Astrocyte (in vitro differentiated cells and primary cell): ENCODE measurements around the gene ADRB1. TPM values are rescaled to one million over a fixed set of nuclear protein-coding genes. Genes with fewer than 3 reads are reported as not detected.

Source experiments
- DNase-seq: peaks from one replicate; pipeline ENCODE4 v3.0.0-alpha.2; 2010; ENCODE audit warnings: low read depth
- FAIRE-seq: peaks from 2 replicates; lab custom pipeline; 2011; peaks lifted over from hg19 to GRCh38; lab: Jason Lieb, UNC
- H2AFZ ChIP-seq: 2 replicates; pipeline ENCODE4 v1.6.0; 2012; ENCODE audit warnings: low read depth, low read length, inconsistent platforms
- H3K27ac ChIP-seq: 2 replicates; pipeline ENCODE4 v1.5.1; 2011; ENCODE audit warnings: low read depth, low read length, inconsistent platforms
- H3K27me3 ChIP-seq: 2 replicates; pipeline ENCODE4 v1.6.0; 2011; ENCODE audit warnings: low read length, inconsistent platforms; ENCODE audit not compliant: insufficient read depth
- H3K36me3 ChIP-seq: 2 replicates; pipeline ENCODE4 v1.5.1; 2011; ENCODE audit warnings: low read length, inconsistent platforms; ENCODE audit not compliant: insufficient read depth
- H3K4me1 ChIP-seq: 2 replicates; pipeline ENCODE4 v1.5.1; 2011; ENCODE audit warnings: low read length, inconsistent platforms; ENCODE audit not compliant: insufficient read depth
- H3K4me2 ChIP-seq: 2 replicates; pipeline ENCODE4 v1.6.0; 2012; ENCODE audit warnings: low read length, inconsistent platforms
- H3K4me3 ChIP-seq: 2 replicates; pipeline ENCODE4 v1.5.1; 2011; ENCODE audit warnings: low read depth, mild to moderate bottlenecking, low read length, inconsistent platforms; ENCODE audit not compliant: insufficient read depth
- H3K79me2 ChIP-seq: 2 replicates; pipeline ENCODE4 v1.6.0; 2012; ENCODE audit warnings: mild to moderate bottlenecking, low read length, inconsistent platforms; ENCODE audit not compliant: insufficient read depth
- H3K9ac ChIP-seq: 2 replicates; pipeline ENCODE4 v1.6.0; 2012; ENCODE audit warnings: mild to moderate bottlenecking, low read length, inconsistent platforms
- H3K9me3 ChIP-seq: 2 replicates; pipeline ENCODE4 v1.5.1; 2012; ENCODE audit warnings: low read depth, mild to moderate bottlenecking, low read length, inconsistent platforms; ENCODE audit not compliant: insufficient read depth
- H4K20me1 ChIP-seq: 2 replicates; pipeline ENCODE4 v1.6.0; 2012; ENCODE audit warnings: low read length, inconsistent platforms; ENCODE audit not compliant: insufficient read depth
- H3K27ac Mint-ChIP-seq: one replicate; pipeline ENCODE4 v1.8.0; 2021; ENCODE audit warnings: mild to moderate bottlenecking, mixed read lengths; ENCODE audit not compliant: unreplicated experiment
- H3K27me3 Mint-ChIP-seq: one replicate; pipeline ENCODE4 v1.8.0; 2021; ENCODE audit warnings: low read depth, mixed read lengths; ENCODE audit not compliant: unreplicated experiment
- H3K36me3 Mint-ChIP-seq: one replicate; pipeline ENCODE4 v1.8.0; 2021; ENCODE audit warnings: low read depth, mixed read lengths; ENCODE audit not compliant: unreplicated experiment
- H3K4me1 Mint-ChIP-seq: one replicate; pipeline ENCODE4 v1.8.0; 2021; ENCODE audit warnings: low read depth, mixed read lengths; ENCODE audit not compliant: unreplicated experiment
- H3K4me3 Mint-ChIP-seq: one replicate; pipeline ENCODE4 v1.8.0; 2021; ENCODE audit warnings: mild to moderate bottlenecking, moderate library complexity, mixed read lengths; ENCODE audit not compliant: unreplicated experiment
- H3K9me3 Mint-ChIP-seq: one replicate; pipeline ENCODE4 v1.8.0; 2021; ENCODE audit warnings: mild to moderate bottlenecking, mixed read lengths; ENCODE audit not compliant: unreplicated experiment
- CTCF ChIP-seq: IDR thresholded peaks from 2 replicates; pipeline ENCODE4 v1.5.1; 2011; ENCODE audit warnings: low read depth, mild to moderate bottlenecking, inconsistent platforms, low read length, moderate library complexity; ENCODE audit not compliant: insufficient read depth
- EZH2 ChIP-seq: IDR thresholded peaks from 2 replicates; pipeline ENCODE4 v1.6.1; 2012; ENCODE audit warnings: mild to moderate bottlenecking, low read length, inconsistent platforms; ENCODE audit not compliant: insufficient read depth
- total RNA-seq: library from RNA; stranded (reverse); gene quantifications from 2 replicates; pipeline ENCODE4 v1.2.1, GENCODE V29; 2021

ADRB1 gene
- total RNA-seq, 1 donor from 2014 or later: 1.3 TPM

GRCh38 chr10:114075093-114075492, 31.4 kb downstream of the ADRB1 start:
- Histone ChIP-seq H3K4me1 (no peaks in the 10 kb centered on the region), H3K79me2 (no peaks in the 10 kb centered on the region), H3K27me3 (peaks cover 3% of the 10 kb centered on the region), H3K4me3 (no peak overlapping the region), H2AFZ (no peak overlapping the region), H4K20me1 (no peaks in the 10 kb centered on the region), H3K4me2 (no peak overlapping the region), H3K9me3 (no peaks in the 10 kb centered on the region), H3K36me3 (no peaks in the 10 kb centered on the region), H3K9ac (no peak overlapping the region), H3K27ac (no peak overlapping the region)
- no peak overlapping the region for H3K27ac Mint-ChIP-seq
- no peaks in the 10 kb centered on the region for H3K9me3 Mint-ChIP-seq
- no peak overlapping the region for H3K4me3 Mint-ChIP-seq
- no peak for TF ChIP-seq CTCF
- no peak for TF ChIP-seq EZH2
- peaks cover 31% of the 10 kb centered on the region for H3K27me3 Mint-ChIP-seq
- H3K36me3 Mint-ChIP-seq: no peaks in the 10 kb centered on the region
- FAIRE-seq: no peak
- DNase-seq: no peak
- H3K4me1 Mint-ChIP-seq: no peaks in the 10 kb centered on the region

GRCh38 chr10:114077347-114077746, 33.7 kb downstream of the ADRB1 start:
- no peak for FAIRE-seq
- Histone ChIP-seq H3K27me3 (peaks cover 3% of the 10 kb centered on the region), H3K4me2 (no peak overlapping the region), H3K9ac (no peak overlapping the region), H3K36me3 (no peaks in the 10 kb centered on the region), H4K20me1 (no peaks in the 10 kb centered on the region), H3K4me1 (no peaks in the 10 kb centered on the region), H2AFZ (no peak overlapping the region), H3K9me3 (no peaks in the 10 kb centered on the region), H3K4me3 (no peak overlapping the region), H3K27ac (no peak overlapping the region), H3K79me2 (no peaks in the 10 kb centered on the region)
- Mint-ChIP-seq H3K9me3 (no peaks in the 10 kb centered on the region), H3K36me3 (no peaks in the 10 kb centered on the region), H3K27me3 (peaks cover 26% of the 10 kb centered on the region), H3K4me3 (no peak overlapping the region), H3K27ac (no peak overlapping the region), H3K4me1 (no peaks in the 10 kb centered on the region)
- DNase-seq: no peak
- TF ChIP-seq EZH2 (no peak), CTCF (no peak)

GRCh38 chr10:114077815-114078219, 34.2 kb downstream of the ADRB1 start:
- H3K27me3 ChIP-seq: peaks cover 3% of the 10 kb centered on the region
- no peak overlapping the region for H2AFZ ChIP-seq
- no peak overlapping the region for H3K27ac ChIP-seq
- FAIRE-seq: no peak
- no peaks in the 10 kb centered on the region for H4K20me1 ChIP-seq
- H3K4me1 Mint-ChIP-seq: no peaks in the 10 kb centered on the region
- H3K4me2 ChIP-seq: no peak overlapping the region
- H3K27ac Mint-ChIP-seq: no peak overlapping the region
- no peaks in the 10 kb centered on the region for H3K9me3 ChIP-seq
- peaks cover under 1% of the 10 kb centered on the region for H3K9me3 Mint-ChIP-seq
- no peak overlapping the region for H3K4me3 ChIP-seq
- DNase-seq: no peak
- H3K9ac ChIP-seq: no peak overlapping the region
- no peaks in the 10 kb centered on the region for H3K36me3 Mint-ChIP-seq
- H3K4me3 Mint-ChIP-seq: no peak overlapping the region
- TF ChIP-seq CTCF: no peak
- TF ChIP-seq EZH2: no peak
- no peaks in the 10 kb centered on the region for H3K36me3 ChIP-seq
- peaks cover 26% of the 10 kb centered on the region for H3K27me3 Mint-ChIP-seq
- no peaks in the 10 kb centered on the region for H3K79me2 ChIP-seq
- no peaks in the 10 kb centered on the region for H3K4me1 ChIP-seq
